Stimulated activated CD8-positive, alpha-beta memory T cell treated with anti-CD3 and anti-CD28 coated beads, Interleukin-4, amount 100 ng/mL, for 1 hour (primary cell): ENCODE measurements around the gene ALOX15B.

Experiments
- DNase-seq, 2 donors: peaks; one replicate each; pipeline ENCODE4 v3.0.0-alpha.2; 2020; ENCODE audit warnings: low read depth in 2 of 2, low spot score in 1 of 2

The ALOX15B gene

DNA sequence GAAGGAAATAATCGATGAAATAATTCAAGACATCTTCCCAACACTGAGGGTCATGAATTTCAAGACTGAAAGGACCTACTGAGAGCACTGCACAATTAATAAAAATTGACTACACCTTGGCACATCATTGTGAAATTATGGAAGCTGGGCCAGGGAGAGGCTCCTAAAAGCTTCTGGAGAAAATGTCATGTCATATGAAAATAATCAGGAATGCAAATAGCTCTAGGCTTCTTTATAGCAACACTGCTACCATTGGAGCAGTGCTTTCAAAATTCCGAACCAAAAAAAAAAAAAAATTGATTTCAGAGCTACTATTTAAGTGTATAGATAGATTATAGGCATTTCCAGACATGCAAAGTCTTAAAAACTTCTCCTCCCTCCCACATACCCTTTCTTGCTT is 6.4 kb upstream of the ALOX15B start:
- DNase-seq, result no peak

DNA sequence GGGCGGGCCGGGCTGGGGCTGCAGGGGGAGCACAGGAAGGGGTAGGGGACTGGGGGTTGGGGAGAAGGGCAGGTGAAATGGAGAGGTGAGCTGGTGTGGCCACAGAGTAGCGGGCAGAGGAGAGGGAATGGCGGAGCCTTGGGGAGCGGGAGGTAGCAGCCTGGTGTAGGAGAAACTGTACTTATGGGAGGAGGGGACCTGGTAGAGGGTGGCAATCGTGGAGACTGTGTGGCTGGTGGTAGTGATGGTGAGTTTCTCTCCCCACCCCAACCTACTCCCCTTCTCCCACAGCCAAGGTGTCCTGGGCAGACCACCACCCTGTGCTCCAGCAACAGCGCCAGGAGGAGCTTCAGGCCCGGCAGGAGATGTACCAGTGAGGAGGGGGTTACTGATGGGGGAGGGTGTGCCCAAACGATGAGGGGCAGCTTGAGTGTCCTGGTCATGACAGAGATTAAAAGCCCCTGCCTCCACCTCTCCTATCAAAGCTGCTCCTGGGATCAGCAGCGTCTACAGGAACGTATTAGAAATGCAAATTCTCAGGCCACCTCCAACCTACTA is 831 bp downstream of the ALOX15B start:
- no peak for DNase-seq

DNA sequence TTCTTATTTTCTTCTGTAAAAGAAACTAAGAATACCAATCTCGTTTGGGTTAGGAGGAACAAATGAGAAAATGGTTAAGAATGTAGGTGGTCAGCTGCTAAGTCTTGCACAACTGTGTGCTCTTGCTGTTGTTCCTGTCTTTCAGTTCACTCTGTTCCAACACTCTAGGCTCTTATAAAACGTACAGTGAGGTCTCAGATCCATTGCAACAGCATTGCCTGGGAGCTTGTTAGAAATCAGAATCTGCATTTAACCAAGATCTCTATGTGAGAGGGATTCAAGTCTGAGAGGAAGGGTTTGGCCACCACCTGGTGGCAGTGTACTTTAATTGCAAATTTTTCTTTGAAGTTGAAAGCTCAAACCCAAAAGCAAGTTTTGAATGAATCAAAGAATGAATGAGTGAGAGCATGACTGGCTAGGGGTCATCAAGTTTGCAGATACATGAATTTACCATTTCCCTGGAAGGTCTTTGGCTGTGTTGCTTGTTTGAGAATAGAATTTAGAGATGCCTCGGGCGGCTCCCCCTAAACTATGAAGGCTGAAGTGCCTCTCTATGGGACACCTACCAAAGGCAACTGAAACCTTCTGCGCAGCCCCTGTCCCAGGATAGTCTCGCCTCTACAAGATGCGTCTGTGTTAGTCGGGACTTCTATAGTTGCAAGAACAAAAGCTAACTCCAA is 2.5 kb downstream of the ALOX15B start:
- no peak for DNase-seq

DNA sequence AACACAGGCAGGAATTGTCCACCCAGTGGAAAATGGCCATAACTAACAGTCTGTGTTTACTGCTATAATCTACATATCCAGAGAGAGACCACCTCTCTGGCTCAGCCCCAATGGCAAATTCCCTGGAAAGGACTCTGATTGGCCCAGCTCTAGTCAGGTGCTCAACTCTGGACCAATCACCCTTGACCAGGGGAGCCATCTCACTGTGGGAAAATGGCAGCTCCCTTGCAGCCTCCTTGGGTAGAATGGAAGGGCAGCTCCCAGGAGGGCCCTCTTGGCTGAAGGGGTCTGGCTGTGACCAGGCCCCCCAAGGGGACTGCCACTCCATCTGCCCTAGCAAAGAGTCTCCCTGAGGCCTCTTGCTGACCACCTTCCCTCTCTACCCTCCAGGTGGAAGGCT is 3.1 kb downstream of the ALOX15B start:
- no peak for DNase-seq

DNA sequence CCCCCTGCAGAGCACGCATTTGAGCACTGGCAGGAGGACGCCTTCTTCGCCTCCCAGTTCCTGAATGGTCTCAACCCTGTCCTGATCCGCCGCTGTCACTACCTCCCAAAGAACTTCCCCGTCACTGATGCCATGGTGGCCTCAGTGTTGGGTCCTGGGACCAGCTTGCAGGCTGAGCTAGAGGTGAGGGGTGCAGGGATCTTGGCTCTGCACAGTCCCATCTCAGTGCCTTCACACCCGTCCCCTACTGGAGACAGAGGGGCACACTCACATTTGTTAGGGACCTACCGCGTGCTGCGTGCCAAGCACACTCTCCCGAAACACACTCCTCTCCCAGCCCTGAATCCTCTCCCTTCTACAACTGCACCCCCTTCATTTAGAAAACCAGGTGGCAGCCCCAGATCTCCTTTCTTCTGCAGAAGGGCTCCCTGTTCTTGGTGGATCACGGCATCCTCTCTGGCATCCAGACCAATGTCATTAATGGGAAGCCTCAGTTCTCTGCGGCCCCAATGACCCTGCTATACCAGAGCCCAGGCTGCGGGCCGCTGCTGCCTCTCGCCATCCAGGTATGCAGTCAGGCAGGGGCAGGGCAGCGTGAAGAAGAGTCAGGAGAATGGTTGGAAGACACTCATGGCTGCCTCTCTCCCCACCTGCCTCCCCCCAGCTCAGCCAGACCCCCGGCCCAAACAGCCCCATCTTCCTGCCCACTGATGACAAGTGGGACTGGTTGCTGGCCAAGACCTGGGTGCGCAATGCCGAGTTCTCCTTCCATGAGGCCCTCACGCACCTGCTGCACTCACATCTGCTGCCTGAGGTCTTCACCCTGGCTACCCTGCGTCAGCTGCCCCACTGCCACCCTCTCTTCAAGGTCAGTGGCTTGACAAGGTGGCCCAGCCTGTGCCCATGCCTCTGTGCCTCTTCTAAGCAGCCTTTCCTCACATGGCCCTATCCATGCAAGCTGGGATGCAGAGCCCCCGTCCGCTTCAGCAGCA is 6.3 kb downstream of the ALOX15B start:
- no peak for DNase-seq

DNA sequence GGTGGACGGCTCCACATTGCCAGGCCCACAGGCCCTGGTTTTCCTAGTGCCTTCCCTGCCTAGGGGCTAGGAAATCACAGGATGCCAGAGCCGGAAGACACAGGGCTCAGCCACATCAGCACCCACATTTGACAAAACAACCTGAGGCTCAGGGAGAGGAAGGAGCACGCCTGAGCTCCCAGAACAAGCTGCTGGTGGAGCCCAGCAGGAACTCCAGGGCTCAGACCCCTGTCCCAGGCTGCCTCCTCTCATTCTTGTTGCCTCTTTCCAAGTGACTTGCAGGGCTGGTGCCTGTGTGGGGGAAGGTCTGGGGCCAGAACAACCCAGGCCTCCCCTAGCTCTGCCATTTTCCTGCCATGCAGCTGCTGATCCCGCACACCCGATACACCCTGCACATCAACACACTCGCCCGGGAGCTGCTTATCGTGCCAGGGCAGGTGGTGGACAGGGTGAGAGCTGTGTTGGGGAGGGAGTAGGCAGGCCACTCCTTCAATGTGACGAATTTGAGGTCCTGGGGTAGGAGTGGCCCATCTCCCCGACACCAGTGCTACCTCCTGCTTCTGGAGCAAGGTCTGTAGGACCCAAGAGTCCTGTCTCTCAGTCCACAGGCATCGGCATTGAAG is 7.6 kb downstream of the ALOX15B start:
- DNase-seq, result no peak

DNA sequence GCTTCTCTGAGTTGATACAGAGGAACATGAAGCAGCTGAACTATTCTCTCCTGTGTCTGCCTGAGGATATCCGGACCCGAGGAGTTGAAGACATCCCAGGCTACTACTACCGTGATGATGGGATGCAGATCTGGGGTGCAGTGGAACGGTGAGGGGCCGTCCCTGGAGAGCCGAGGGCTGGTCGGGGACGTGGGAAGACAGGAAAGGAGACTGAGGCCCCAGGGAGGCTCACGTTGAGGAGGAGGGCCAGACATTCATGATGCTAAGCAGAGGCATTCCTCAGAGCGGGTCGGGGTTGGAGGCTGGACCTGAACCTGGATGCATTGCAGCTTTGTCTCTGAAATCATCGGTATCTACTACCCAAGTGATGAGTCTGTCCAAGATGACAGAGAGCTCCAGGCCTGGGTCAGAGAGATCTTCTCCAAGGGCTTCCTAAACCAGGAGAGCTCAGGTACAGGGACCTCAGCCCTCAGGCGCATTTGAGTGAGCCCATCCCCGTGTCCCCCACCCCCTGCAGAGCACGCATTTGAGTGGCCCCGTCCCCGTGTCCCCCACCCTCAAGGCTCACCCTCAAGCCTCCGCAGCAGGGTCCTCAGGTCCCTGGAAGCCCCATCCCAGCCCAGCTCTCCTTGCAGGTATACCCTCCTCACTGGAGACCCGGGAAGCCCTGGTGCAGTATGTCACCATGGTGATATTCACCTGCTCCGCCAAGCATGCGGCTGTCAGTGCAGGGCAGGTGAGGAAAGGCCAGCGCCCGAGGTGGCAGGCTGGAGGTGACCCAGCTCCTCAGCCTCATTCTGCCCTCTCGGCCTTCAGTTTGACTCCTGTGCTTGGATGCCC is 8.3 kb downstream of the ALOX15B start:
- no peak for DNase-seq

DNA sequence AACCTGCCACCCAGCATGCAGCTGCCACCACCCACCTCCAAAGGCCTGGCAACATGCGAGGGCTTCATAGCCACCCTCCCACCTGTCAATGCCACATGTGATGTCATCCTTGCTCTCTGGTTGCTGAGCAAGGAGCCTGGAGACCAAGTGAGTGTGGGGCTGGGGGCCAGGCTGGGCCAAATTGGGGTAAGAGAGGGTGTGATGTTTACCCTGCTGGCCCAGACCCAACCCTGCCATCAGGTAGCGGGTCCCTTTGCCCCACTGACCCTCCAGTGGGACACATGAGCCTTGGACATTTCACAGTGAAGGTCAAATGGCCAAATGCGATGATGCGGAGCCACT is 8.9 kb downstream of the ALOX15B start:
- DNase-seq, result no peak

DNA sequence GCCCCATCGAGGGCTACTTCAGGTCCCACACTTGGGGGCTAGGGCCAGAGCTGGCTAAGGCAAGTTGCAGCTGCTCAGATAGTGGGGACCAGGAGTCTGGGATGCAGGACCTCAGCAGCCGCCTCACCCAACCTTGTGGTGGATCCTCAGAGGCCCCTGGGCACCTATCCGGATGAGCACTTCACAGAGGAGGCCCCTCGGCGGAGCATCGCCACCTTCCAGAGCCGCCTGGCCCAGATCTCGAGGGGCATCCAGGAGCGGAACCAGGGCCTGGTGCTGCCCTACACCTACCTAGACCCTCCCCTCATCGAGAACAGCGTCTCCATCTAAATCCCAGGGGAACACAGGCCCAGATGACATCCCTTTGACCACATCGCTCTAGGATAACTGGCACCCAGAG is 9.4 kb downstream of the ALOX15B start:
- DNase-seq, result no peak

DNA sequence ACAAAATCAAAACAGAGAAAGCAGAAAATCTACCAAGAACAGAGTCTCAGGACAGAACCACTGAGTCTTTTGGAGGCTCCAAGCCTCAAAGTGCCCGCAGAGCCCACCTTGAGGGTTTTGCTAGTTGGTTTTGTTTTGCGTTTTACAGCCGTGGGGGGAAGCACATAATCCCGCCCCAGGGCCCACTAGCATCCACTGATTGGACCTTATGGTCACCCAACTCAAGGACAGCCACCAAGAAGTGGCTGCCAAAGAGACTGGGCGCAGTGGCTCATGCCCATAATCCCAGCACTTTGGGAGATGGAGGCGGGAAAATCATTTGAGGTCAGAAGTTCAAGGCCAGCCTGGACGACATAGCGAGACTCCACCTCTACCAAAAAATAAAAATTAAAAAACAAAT is 9.9 kb downstream of the ALOX15B start:
- DNase-seq, result no peak

DNA sequence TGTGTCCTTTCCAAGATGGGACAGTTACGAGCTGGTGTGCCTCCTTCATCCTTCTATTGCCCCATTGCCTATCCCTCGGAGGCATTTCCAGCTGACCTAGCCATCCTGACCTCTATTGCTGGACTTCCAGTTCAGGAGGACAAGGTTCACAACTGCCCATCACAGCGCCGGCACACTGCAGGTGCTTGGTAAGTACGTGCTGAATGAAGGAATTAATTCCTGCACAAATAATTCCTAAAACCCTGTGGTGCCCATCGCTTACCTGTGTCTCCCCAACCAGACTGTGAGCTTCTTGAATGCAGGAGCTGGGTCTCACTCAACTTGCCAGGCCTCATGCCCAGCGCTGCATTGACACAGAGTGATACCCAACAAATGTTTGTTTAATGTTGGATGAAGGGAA is 13.0 kb downstream of the ALOX15B start:
- DNase-seq, result no peak

DNA sequence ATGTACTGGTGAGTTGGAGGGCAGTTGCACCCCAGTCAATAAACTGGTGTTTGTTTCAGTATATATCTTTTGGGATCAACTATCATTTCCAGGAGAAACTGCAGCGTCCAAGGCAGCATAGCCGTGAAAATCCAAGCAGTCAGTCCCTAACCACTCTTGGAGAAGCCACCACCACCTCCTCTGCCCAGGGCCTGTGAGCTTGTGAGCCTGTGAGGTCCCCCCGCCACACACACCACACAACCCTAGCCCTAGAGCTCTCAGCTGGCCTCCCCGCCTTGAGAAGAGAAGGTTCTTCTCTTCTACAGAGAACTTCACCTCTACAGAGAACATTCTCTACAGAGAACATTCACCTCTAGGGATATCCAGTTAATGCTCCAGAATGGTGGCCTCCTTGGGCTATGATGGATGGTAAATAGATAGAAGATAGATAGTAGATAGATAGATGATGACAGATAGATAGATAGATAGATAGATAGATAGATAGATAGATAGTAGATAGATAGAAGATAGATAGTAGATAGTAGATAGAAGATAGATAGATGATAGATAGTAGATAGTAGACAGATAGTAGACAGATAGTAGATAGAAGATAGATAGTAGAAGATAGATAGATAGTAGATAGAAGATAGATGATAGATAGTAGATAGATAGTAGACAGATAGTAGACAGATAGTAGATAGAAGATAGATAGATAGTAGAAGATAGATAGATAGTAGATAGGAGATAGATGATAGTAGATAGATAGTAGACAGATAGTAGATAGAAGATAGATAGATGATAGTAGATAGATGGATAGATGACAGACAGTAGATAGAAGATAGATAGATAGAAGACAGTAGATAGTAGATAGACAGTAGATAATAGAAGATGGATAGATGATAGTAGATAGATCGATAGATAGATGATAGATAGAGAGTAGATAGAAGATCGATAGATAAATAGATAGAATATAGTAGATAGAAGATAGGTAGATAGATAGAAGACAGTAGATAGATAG is 13.7 kb downstream of the ALOX15B start:
- no peak for DNase-seq

DNA sequence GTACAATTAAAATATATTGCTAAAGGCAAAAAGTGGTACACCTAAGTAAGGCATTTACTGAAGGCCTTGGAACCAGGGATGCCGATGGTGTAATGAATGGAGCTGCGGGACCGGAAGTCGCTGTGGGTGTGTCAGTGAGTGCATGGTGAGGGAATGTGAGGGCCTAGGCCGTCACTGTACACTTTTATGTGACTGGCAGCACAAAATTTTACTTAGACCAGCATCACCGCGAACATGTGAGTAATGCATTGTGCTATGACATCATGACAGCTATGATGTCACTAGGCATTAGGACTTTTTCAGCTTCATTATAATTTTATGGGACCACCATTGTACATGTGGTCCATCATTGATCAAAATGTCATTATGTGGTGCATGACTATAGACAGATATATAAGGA is 14.7 kb downstream of the ALOX15B start:
- DNase-seq, result no peak

DNA sequence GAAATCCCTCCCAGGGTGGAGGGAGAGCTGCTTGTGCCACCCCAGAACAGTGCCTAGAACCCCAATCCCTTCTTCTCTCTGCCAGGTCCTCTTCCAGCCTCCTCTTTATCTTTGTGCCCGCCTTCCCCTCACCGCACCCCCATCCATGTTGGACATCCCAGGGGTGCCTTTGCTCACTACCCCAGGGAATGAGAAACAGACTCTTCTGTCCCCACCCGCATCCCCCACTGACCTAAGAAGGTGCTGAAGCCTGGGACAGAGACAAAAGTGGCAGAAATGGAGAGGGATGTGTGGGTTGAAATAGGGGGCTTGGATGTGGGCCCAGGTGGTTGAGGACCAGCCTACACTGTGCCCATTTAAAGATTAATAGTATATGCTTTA is 17.0 kb downstream of the ALOX15B start:
- DNase-seq, result no peak

DNA sequence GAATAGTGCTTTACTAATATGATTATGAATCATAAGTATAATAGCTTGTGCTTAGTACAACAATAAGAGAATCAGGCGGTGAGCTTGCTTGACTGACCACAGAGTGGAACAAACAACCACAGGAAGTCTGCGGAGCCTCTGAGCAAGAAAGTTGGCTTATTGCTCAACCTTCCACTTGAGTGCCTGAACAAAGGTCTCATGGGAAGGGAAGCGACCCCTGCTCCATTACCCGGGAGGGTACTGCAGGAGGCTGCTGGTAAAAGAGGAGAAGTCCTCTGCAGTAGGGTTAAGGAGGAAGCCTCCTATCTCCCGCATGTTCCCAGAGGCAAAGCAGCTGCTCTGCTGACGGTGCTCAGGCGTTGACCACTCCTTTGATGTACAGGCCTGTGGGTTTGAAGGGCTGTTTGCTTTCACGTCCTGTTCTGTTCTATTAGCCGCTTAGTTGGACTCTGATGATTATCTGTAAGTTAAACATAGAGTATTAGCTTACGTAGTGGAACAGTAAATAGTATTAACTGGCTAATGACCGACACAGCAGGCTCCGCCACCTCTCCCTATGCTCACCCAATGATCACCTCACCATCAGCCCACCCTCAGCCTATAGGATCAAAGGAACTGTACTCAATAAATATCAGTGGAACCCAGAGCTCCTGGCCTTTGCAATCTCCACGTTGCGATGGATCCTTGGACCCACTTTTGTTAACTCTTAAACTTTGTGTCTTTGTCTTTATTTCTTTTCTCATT is 17.5 kb downstream of the ALOX15B start:
- DNase-seq, result peak in 1 of 2 donors; percentile 26

DNA sequence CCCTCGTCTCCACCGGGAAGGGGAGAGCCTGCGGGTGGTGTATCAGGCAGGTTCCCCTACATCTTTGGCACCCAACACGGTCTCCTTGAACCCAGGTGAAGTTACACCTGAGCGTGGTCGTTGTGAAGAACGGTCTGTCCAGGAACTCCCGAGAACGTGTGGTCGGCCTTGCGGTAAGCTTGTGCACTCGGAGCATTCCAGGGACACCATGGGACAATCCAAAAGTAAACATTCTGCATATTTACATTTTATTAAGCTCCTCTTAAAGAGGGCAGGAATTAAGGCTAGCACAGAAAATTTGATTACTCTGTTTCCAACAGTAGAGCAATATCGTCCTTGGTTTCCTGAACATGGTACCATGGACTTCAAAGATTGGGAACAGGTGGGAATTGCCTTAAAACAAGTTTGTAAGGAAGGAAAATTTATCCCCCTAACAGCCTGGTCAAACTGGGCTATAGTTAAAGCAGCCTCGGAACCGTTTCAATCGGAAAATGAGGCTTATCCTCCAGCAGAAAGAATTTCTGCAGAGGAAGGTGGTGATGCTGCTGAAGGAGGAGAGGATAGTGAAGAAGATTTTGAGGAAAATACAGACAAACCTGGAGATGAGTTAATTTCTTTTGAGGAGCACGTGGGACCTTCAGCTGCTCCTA is 18.2 kb downstream of the ALOX15B start:
- no peak for DNase-seq

DNA sequence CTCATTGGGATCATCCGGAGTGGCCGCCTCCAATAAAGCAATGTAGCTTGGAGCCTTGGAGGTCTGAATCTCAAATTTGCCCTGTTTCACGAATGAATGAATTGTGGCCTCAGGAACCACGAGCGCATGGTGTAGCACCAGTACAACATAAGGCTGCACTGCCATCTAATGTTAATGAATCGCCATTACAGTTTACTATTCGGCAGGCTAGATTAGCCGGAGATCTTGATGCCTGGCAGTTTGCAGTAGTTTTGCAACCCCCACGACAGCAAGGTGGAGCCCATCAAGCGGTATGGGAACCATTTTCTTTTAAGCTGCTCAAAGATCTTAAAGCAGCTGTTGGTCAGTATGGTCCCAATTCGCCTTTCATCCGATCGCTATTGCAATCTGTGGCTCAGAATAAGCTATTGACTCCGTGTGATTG is 18.8 kb downstream of the ALOX15B start:
- DNase-seq, result no peak

DNA sequence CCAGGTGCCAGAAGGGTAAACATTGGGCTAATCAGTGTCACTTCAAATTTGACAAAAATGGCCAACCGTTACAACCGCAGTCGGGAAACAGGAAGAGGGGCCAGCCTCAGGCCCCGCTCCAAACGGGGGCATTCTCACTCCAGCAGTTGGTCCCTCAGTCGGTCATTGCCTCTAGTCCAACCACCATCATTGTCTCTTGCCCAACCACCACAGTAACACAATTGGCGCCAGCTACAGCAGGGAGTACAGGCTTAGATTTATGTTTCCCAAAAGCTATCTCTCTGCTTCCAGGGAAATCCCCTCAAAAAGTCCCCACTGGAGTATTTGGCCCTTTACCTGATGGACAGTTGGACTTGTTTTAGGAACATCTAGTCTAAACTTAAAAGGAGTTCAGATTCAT is 20.3 kb downstream of the ALOX15B start:
- DNase-seq, result no peak
